ENCODE measurements around the gene ADSL.

DNA sequence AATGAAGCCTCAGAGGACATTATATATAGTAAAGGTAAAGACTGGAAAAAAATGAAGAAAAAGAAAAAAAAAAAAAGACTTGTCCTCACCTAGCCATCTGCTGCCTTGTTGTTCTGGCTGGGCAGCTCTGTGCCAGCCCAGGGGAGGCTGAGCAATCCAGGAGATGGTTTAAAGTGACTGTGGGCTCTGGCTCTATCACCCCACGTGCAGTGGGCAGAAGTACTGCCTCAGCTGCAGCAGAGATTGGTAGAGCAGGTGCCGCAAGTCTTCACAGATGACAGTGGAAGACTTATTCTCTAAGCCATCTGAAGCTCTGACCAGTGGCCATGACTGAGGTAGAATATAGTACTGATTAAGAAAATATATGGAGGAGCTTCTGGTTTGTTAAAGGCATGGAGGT lies 86.3 kb downstream of the ADSL start:
- no peak for TF ChIP-seq CTCF (IDR thresholded peaks at IDR 0.05)
- no peak for TF ChIP-seq EZH2phosphoT487 (IDR thresholded peaks at IDR 0.05)
